Trophoblast cell (in vitro differentiated cells and primary cell): ENCODE results near the gene DIS3.

Experiments
- DNase-seq, 2 donors: peaks; one replicate each; pipeline ENCODE4 v3.0.0-alpha.2; 2016
- H2AFZ ChIP-seq: 2 replicates; pipeline ENCODE4 v1.6.1; 2013; ENCODE audit warnings: low read length, moderate library complexity, mild to moderate bottlenecking; ENCODE audit not compliant: insufficient read depth, poor library complexity
- H2AK5ac ChIP-seq: 2 replicates; pipeline ENCODE4 v1.6.1; 2013; ENCODE audit warnings: mild to moderate bottlenecking, low read length
- H2BK120ac ChIP-seq: 2 replicates; pipeline ENCODE4 v1.6.1; 2013; ENCODE audit warnings: low read length, mild to moderate bottlenecking, moderate library complexity; ENCODE audit not compliant: insufficient read depth, poor library complexity
- H2BK12ac ChIP-seq: 2 replicates; pipeline ENCODE4 v1.6.1; 2013; ENCODE audit warnings: mild to moderate bottlenecking, low read length, moderate library complexity
- H2BK5ac ChIP-seq: 2 replicates; pipeline ENCODE4 v1.6.1; 2013; ENCODE audit warnings: low read length, low read depth, moderate library complexity, mild to moderate bottlenecking; ENCODE audit not compliant: poor library complexity
- H3K14ac ChIP-seq: 2 replicates; pipeline ENCODE4 v1.6.1; 2013; ENCODE audit warnings: mild to moderate bottlenecking, low read length
- H3K18ac ChIP-seq: 2 replicates; pipeline ENCODE4 v1.6.1; 2013; ENCODE audit warnings: mild to moderate bottlenecking, low read length
- H3K23ac ChIP-seq: 2 replicates; pipeline ENCODE4 v1.6.1; 2013; ENCODE audit warnings: low read length
- H3K27ac ChIP-seq: 2 replicates; pipeline ENCODE4 v1.5.1; 2013; ENCODE audit warnings: low read depth, mild to moderate bottlenecking, inconsistent platforms, low read length, moderate library complexity
- H3K27me3 ChIP-seq: 2 replicates; pipeline ENCODE4 v1.6.1; 2013; ENCODE audit warnings: inconsistent platforms, mild to moderate bottlenecking, low read length, moderate library complexity; ENCODE audit not compliant: insufficient read depth
- H3K36me3 ChIP-seq, 2 experiments: 1 replicate in 1 of 2; 2 replicates in 1 of 2; pipeline ENCODE4 v1.6.1; 2013; ENCODE audit warnings: low read length in 2 of 2, mild to moderate bottlenecking in 2 of 2, moderate library complexity in 1 of 2; ENCODE audit not compliant: insufficient read depth in 2 of 2, control insufficient read depth in 1 of 2
- H3K4ac ChIP-seq: 2 replicates; pipeline ENCODE4 v1.6.1; 2013; ENCODE audit warnings: low read depth, mild to moderate bottlenecking, low read length, moderate library complexity
- H3K4me1 ChIP-seq, 2 experiments: 1 replicate in 1 of 2; 2 replicates in 1 of 2; pipeline ENCODE4 v1.6.1; 2013; ENCODE audit warnings: low read length in 2 of 2, mild to moderate bottlenecking in 2 of 2, moderate library complexity in 1 of 2; ENCODE audit not compliant: insufficient read depth in 2 of 2, control insufficient read depth in 1 of 2
- H3K4me2 ChIP-seq: 2 replicates; pipeline ENCODE4 v1.6.1; 2013; ENCODE audit warnings: inconsistent platforms, mild to moderate bottlenecking, low read length, moderate library complexity
- H3K4me3 ChIP-seq: 2 replicates; pipeline ENCODE4 v1.5.1; 2013; ENCODE audit warnings: mild to moderate bottlenecking, low read depth, low read length, inconsistent platforms
- H3K79me1 ChIP-seq: one replicate; pipeline ENCODE4 v1.6.1; 2013; ENCODE audit warnings: low read length
- H3K79me2 ChIP-seq: 2 replicates; pipeline ENCODE4 v1.6.1; 2013; ENCODE audit warnings: low read length, mild to moderate bottlenecking; ENCODE audit not compliant: control insufficient read depth, insufficient read depth, poor library complexity
- H3K9ac ChIP-seq: 2 replicates; pipeline ENCODE4 v1.6.1; 2013; ENCODE audit warnings: mild to moderate bottlenecking, low read length
- H3K9me3 ChIP-seq: 2 replicates; pipeline ENCODE4 v1.6.1; 2013; ENCODE audit warnings: low read depth, mild to moderate bottlenecking, control low read depth, inconsistent platforms, low read length; ENCODE audit not compliant: insufficient read depth
- H4K12ac ChIP-seq: 2 replicates; pipeline ENCODE4 v1.6.1; 2013; ENCODE audit warnings: low read depth, mild to moderate bottlenecking, low read length, moderate library complexity
- H4K8ac ChIP-seq: 2 replicates; pipeline ENCODE4 v1.6.1; 2013; ENCODE audit warnings: low read depth, mild to moderate bottlenecking, low read length, moderate library complexity
- H4K91ac ChIP-seq: one replicate; pipeline ENCODE4 v1.6.1; 2013; ENCODE audit warnings: low read depth, mild to moderate bottlenecking, low read length, moderate library complexity
- WGBS: extraction: QIAGEN DNeasy Blood & Tissue Kit; methylation state at CpG from one replicate; pipeline ENCODE4 v1.1.7; 2013; ENCODE audit warnings: missing lambda C conversion rate; ENCODE audit not compliant: insufficient read length, insufficient coverage; ENCODE audit errors: extremely low coverage; 5-methylcytosine and 5-hydroxymethylcytosine counted together

Gene DIS3

DNA sequence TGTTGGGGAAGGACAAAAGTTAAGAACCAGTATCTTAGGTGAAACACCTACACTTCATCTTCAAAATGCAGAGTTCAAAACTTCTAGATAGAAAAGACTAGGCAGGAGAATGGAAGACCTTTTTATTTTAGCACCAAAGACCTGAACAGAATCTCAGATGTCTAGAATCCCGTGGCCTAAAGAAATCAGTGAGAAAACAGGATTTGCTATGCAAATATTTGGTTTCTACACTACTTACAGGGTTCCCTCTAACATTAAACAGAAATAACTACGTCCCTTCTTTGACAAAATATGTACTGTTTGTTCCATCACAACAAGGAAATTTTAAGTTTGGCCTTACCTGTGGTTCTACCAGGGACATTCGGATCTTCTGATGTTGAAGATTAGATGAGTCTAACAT lies 21.5 kb downstream of the DIS3 start:
- no peak overlapping the region for H3K23ac ChIP-seq
- H3K14ac ChIP-seq, result no peak overlapping the region
- WGBS, result no CpG with 5 or more reads among the region's 3 CpGs
- no peak overlapping the region for H3K4ac ChIP-seq
- no peaks in the 10 kb centered on the region for H3K79me1 ChIP-seq
- H3K18ac ChIP-seq, result no peak overlapping the region
- peaks cover 10 to 21% of the 10 kb centered on the region in 2 experiments for H3K36me3 ChIP-seq
- H4K91ac ChIP-seq, result no peak overlapping the region
- no peak for DNase-seq
- H2BK120ac ChIP-seq, result no peak overlapping the region
- no peaks in the 10 kb centered on the region for H3K4me1 ChIP-seq
- no peak overlapping the region for H3K4me3 ChIP-seq
- H3K9me3 ChIP-seq, result no peaks in the 10 kb centered on the region
- H3K9ac ChIP-seq, result no peak overlapping the region
- H2BK5ac ChIP-seq, result no peak overlapping the region
- H3K79me2 ChIP-seq, result no peaks in the 10 kb centered on the region
- no peaks in the 10 kb centered on the region for H3K27me3 ChIP-seq
- H2AFZ ChIP-seq, result no peak overlapping the region
- no peak overlapping the region for H4K12ac ChIP-seq
- no peak overlapping the region for H3K4me2 ChIP-seq
- H4K8ac ChIP-seq, result no peak overlapping the region
- H3K27ac ChIP-seq, result no peak overlapping the region
- no peak overlapping the region for H2BK12ac ChIP-seq
- H2AK5ac ChIP-seq, result no peak overlapping the region

DNA sequence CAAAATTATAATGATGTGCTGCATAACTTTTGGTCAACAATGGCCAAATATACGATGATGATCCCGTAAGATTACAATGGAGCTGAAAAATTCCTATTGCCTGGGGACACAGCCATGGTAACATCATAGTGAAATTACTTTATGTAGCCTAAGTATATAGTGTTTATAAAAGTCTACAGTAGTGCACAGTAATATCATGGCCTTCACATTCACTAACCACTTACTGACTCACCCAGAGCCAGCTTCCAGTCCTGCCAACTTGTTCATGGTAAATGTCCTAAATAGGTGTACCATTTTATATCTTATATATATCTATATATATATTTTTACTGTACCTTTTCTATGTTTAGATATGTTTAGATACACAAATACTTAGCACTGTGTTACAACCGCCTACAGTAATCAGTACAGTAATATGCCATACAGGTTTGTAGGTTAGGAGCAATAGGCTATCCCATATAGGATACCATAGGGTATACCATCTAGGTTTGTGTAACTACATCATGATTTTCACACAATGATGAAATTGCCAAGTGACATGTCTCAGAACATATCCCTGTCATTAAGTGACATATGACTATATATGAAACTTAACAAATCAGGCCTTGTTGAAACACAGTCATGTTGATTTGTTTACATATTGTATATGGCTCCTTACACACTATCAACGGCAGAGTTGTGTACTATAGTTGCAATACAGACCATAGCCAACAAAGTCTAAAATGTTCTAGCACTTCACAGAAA lies 23.7 kb downstream of the DIS3 start:
- Histone ChIP-seq H3K9ac (no peak overlapping the region), H3K23ac (no peak overlapping the region), H4K91ac (no peak overlapping the region), H3K4ac (no peak overlapping the region), H3K79me2 (no peaks in the 10 kb centered on the region), H3K27ac (no peak overlapping the region), H2BK120ac (no peak overlapping the region), H3K36me3 (peaks cover 11 to 25% of the 10 kb centered on the region in 2 experiments), H4K8ac (no peak overlapping the region), H3K4me3 (no peak overlapping the region), H3K4me1 (no peaks in the 10 kb centered on the region), H3K9me3 (no peaks in the 10 kb centered on the region), H3K27me3 (no peaks in the 10 kb centered on the region), H2BK5ac (no peak overlapping the region), H3K18ac (no peak overlapping the region), H3K79me1 (no peaks in the 10 kb centered on the region), H4K12ac (no peak overlapping the region), H3K4me2 (no peak overlapping the region), H3K14ac (no peak overlapping the region), H2AFZ (no peak overlapping the region), H2BK12ac (no peak overlapping the region), H2AK5ac (no peak overlapping the region)
- WGBS, result no CpG with 5 or more reads among the region's 4 CpGs
- no peak for DNase-seq

DNA sequence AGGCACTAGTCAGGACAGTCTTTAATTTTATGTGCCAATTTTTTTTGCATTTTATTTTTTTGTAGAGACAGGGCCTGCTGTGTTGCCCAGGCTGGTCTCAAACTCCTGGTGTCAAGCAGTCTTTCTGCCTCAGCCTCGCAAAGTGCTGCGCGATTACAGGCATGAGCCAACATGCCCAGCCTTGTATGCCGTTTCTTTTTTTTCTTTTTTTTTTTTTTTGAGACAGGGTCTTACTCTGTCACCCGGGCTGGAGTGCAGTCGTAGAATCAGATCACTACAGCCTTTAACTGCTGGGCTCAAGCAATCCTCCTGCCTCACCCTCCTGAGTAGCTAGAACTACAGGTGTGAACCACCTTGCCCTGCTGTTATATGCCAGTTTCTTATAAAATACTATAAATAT lies 27.6 kb downstream of the DIS3 start:
- Histone ChIP-seq H3K14ac (no peak overlapping the region), H2AK5ac (no peak overlapping the region), H3K9me3 (no peaks in the 10 kb centered on the region), H3K4me2 (no peak overlapping the region), H4K12ac (no peak overlapping the region), H3K4me1 (no peaks in the 10 kb centered on the region), H3K27ac (no peak overlapping the region), H3K36me3 (peaks cover 9 to 20% of the 10 kb centered on the region in 2 experiments), H3K4me3 (no peak overlapping the region), H2BK120ac (no peak overlapping the region), H3K23ac (no peak overlapping the region), H2BK12ac (no peak overlapping the region), H3K18ac (no peak overlapping the region), H2AFZ (no peak overlapping the region), H4K8ac (no peak overlapping the region), H3K79me2 (no peaks in the 10 kb centered on the region), H3K9ac (no peak overlapping the region), H3K79me1 (no peaks in the 10 kb centered on the region), H2BK5ac (no peak overlapping the region), H3K4ac (no peak overlapping the region), H3K27me3 (no peaks in the 10 kb centered on the region), H4K91ac (no peak overlapping the region)
- no CpG with 5 or more reads among the region's 6 CpGs for WGBS
- no peak for DNase-seq

DNA sequence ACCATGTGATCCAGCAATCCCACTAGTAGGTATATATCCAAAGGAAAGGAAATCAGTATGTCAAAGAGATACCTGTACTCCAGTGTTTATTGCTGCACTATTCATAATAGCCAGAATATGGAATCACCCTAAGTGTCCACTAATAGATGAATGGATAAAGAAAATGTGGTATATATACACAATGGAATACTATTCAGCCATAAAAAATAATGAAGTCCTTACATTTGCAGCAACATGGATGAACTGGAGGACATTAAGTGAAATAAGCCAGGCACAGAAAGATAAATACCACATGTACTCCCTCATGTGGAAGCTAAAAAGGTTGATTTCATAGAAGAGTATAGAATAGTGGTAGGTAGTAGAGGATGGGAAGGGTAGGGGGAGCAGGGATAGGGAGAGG lies 30.5 kb downstream of the DIS3 start:
- Histone ChIP-seq H3K4ac (no peak overlapping the region), H4K12ac (no peak overlapping the region), H3K23ac (no peak overlapping the region), H2AK5ac (no peak overlapping the region), H4K8ac (no peak overlapping the region), H2BK12ac (no peak overlapping the region), H3K4me1 (no peaks in the 10 kb centered on the region), H2BK5ac (no peak overlapping the region), H3K79me1 (no peaks in the 10 kb centered on the region), H3K27ac (no peak overlapping the region), H2AFZ (no peak overlapping the region), H4K91ac (no peak overlapping the region), H3K27me3 (no peaks in the 10 kb centered on the region), H3K36me3 (peaks cover 10 to 21% of the 10 kb centered on the region in 2 experiments), H3K4me2 (no peak overlapping the region), H2BK120ac (no peak overlapping the region), H3K9me3 (no peaks in the 10 kb centered on the region), H3K18ac (no peak overlapping the region), H3K4me3 (no peak overlapping the region), H3K9ac (no peak overlapping the region), H3K79me2 (no peaks in the 10 kb centered on the region), H3K14ac (no peak overlapping the region)
- no peak for DNase-seq
